ENCODE data around the gene NLRP1.
"Not testable (repeated sequence)": the region's sequence is repeated elsewhere in the genome, so short reads cannot be mapped to it uniquely, and the experiment has no call there.

The NLRP1 gene

DNA sequence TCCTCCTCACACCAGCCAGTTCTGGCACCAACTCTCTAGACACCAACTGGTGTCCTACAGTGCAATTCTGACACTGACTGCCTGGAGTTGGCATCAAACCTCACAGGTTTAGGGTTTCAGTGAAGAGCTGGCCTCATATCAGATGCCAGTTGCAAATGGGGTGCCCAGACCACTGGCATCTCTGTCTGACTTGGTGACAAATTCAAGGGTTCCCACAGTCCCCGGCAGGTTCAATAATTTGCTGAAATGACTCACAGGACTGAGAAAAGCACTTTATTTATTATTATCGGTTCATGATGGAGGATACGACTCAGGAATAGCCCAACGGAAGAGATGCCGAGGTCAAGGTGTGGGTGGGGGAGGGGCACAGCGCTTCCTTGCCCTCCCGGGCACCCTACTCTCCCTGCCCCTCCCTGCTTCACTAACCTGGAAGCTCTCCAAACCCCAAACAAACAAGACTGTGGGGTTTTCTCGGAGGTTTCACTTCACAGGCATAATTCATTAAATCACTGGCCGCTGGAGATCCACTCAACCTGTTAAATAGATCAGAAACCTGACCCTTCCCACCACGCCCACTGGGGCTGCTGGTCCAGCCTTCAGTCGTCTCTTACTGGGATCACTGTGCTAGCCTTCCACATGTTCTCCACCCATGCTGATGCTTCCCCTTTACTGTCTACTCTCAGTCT lies 1.7 kb upstream of the NLRP1 start:
- no peak for DNase-seq

DNA sequence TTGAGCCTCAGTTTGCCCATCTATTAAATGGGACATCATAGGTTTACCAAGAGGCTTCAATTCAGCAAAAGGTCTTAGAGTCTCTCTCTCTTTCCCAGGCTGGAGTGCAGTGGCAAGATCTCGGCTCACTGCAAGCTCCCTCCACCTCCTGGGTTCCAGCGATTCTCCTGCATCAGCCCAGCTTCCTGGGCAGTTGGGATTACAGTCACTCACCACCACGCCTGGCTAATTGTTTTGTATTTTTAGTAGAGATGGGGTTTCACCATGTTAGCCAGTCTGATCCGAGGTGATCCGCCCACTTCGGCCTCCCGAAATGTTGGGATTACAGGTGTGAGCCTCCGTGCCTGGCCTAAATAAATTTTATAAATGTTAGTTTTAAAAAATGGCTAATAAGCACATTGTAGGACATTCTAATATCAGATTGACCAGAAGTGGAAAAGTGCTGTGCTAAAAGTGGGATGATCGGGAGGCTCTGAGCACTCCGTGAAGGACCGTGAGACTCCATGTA lies 1.0 kb upstream of the NLRP1 start:
- no peak for DNase-seq

DNA sequence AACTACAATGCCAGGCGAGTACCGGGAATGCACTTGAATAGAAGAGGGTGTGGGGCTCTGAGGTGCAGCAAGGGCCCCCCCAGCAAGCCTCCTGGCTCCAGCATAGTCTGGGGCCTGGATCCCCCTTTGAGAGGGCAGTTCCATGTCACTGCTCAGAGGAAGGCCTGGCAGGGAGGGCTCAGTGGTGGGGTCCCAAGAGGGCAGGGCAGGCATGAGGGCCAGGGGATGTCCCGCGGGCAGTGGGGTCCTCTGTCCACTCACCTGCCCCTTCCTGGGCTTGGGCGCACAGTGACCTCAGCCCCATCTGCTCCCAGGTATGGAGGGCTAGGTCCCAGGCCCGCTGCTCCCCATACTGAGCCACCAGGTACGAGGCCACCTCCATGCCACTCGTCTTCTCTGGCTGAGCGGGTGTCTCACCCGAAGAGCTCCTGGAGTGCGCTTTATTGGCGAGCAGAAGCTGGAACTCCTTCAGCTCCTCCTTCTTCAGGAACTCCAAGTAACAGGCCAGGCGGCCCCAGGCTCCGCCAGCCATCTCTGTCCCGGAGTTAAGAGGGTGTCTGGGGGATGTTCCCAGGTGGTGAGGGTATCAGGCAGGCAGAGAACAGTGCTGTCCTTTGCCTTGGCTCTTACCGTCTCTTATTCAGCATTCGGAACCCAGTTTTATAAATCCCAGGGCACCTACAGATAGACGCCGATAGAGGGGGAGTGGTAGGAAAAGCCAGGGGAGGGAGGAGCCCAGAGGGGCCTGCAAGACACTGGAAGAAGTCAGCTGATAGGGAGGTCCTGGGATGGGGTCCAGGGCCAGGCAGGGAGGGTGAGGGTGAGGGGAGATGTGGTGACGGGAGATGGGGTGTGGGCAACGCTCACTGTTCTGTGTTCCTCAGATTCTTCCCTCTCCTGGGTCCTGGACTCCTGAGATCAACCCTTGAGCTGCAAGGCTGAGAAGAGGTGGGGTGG lies 605 bp downstream of the NLRP1 start:
- DNase-seq: no peak

DNA sequence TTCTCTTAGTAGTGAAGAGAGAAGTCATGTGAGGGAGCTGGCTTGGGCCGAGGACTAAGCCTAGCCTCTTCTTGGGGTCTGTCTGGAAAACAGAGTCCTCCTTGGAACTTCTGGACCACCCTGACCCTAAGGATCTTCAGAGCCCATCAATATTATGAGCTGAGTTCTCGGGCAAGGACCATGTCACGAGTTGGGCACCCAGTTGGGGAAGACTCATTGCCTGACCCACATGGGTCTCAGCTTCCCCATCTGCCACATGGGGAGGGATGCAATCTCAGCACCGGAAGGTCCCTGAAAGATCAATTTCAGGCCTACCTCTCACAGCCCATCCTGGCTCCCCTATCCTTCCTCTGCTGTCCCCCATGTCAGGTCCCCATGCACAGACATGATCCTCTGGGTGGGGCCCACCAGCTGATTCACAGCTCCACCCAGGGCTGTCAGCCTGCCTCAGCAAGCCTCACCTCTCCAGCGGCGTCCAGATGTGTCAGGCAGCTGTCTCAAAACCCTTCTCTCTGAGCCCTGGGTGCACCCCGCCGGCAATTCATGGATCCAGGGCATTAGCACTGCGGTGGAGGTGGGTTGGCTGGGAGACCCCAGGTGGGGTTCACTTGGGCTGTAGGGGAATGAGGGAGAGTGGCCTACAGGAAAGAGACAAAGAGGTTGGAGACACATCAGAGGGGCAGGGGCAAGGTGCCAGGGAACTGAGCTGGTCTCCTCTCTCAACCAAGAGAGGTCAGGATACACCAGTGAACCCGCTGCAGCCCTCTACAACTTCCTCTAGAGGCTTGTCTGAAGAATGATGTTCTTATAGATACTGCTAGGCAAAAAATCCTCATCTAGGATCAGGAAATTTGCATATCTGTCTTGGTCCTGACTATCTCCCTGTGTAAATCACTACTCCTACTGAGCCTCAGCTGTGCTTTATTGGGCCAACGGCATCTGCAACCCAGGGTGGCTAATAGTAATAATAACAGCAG lies 1.8 kb downstream of the NLRP1 start:
- no peak for DNase-seq

DNA sequence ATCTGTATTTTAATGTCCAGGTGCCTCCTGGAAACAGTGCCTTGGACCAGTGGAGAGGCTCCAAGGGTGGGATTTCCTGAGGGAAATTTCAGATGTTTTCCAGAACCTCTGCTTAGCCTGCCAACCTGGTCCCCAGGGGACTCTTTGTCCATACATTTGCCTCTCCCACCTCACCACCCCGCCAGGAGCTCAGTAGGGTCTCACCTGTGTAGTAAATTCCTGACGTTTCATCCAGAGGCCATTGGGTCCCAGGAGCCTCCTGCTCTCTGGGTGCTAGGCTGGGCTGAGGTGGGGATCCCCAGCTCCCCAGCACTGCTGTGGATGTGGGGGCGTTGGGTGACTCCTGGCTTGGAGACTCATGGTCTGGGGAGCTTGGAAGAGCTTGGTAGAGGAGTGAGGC lies 2.7 kb downstream of the NLRP1 start:
- DNase-seq: no peak

DNA sequence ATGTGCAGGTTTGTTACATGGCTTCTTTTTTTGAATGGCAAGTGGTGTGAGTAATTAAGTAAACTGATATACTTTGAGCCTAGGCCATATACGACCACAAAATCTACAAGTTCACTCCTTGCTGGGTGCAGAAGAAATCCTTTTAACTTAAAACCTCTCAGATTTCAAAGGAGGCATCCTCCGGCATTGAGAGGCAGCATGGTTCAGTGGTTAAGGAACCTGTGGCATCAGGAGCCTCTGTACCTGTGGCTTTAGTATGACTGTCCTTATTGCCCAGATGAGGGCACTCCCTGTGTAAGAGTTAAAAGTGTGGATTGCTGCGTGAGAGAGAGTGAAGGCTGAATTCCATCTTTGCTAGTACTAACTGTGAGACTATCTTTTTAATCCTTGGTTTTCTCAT lies 3.3 kb downstream of the NLRP1 start:
- DNase-seq: no peak

DNA sequence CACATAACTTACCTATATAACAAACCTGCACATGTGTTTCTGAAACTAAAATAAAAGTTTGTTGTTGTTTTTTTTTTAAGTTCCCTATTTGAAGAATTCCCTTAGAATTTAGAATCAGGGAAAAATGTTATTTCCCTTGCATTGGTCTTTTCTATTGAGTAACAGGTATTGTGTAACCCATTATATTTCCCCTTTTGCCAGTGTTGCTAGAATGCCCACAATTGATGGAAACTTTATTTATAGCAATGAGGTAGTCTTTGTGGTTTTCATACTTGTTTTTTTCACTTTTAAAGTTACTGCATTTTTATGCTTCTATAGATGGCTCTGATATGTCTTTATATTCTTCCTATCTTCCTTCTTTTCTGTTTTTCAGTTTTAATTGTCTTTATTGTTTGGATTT lies 3.9 kb downstream of the NLRP1 start:
- no peak for DNase-seq

DNA sequence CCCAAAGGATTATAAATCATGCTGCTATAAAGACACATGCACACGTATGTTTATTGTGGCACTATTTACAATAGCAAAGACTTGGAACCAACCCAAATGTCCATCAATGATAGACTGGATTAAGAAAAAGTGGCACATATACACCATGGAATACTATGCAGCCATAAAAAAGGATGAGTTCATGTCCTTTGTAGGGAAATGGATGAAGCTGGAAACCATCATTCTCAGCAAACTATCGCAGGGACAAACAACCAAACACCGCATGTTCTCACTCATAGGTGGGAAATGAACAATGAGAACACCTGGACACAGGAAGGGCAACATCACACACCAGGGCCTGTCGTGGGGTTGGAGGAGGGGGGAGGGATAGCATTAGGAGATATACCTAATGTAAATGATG lies 5.5 kb downstream of the NLRP1 start:
- DNase-seq: not testable (repeated sequence)

DNA sequence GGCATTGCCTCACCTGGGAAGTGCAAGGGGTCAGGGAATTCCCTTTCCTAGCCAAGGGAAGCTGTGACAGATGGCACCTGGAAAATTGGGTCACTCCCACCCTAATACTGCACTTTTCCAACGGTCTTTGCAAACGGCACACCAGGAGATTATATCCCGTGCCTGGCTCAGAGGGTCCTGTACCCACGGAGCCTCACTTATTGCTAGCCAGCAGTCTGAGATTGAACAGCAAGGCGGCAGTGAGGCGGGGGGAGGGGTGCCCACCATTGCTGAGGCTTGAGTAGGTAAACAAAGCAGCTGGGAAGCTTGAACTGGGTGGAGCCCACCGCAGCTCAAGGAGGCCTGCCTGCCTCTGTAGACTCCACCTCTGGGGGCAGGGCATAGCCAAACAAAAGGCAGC lies 11.3 kb downstream of the NLRP1 start:
- not testable (repeated sequence) for DNase-seq

DNA sequence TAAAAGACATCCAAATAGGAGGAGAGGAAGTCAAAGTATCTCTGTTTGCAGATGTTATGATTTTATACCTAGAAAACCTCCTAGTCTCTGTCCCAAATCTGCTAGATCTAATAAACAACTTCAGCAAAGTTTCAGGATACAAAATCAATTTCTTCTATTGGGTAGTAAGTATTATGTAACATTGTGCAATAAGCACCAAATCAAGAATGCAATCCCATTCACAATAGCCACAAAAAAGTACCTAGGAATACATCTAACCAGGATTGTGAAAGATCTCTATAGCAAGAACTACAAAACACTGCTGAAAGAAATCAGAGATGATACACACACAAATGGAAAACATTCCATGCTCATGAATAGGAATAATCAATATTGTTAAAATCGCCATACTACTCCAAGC lies 13.0 kb downstream of the NLRP1 start:
- no peak for DNase-seq

DNA sequence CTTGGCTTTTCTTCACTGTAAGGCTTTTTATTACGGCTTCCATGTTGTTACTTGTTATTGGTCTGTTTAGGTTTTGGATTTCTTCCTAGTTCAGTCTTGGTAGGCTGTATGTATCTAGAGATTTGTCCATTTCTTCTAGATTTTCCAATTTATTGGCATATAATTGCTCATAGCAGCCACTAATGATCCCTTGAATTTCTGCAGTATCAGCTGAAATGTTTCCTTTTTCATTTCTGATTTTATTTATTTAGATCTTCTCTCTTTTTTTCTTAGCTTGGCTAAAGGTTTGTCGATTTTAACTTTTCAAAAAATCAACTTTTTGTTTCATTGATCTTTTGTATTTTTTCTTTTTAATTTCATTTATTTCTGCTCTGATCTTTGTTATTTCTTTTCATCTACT lies 18.5 kb downstream of the NLRP1 start:
- no peak for DNase-seq

DNA sequence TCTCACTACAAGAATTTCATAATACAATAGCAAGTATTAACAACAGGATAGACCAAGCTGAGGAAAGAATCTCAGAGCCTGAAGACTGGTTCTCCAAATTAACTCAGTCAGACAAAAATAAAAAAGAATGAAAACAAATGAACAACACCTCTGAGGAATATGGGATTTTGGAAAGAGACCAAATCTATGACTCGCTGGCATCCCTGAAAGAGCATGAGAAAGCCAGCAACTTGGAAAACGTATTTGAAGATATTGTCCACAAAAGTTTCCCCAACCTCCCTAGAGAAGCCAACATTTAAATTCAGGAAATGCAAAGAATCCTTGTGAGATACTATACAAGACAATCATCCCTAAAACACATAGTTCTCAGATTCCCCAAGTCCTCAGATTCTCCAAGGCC lies 20.9 kb downstream of the NLRP1 start:
- no peak for DNase-seq

DNA sequence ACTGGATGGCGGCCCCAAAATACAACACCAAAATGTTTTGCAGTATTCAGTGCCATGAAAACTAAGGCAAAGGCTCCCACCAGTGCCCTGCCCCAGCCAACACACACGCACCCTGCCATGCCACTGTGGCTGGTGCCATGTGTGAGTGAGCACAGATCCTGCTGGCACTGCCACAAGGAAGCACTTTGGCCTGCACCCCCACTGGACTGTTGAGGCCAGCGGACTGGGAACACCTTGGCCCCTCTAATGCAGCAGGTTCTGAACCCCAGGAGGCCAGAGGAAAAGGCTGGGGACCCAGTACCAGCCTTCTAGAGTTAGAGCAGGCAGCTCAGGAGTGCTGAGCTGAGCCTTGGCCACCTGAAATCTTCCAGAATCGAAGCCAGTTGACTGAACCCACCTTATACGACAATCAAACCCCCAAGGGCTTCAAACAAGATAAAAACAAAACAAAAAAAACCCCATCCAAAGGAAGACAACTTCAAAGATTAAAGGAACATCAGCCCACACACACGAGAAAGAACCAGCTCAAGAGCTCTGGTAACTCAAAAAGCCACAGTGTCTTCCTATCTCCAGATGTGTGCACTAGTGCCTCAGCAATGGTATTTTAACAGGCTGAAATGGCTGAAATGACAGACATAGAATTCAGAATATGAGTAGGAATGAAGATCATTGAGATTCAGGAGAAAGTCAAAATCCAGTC lies 21.5 kb downstream of the NLRP1 start:
- DNase-seq: no peak

DNA sequence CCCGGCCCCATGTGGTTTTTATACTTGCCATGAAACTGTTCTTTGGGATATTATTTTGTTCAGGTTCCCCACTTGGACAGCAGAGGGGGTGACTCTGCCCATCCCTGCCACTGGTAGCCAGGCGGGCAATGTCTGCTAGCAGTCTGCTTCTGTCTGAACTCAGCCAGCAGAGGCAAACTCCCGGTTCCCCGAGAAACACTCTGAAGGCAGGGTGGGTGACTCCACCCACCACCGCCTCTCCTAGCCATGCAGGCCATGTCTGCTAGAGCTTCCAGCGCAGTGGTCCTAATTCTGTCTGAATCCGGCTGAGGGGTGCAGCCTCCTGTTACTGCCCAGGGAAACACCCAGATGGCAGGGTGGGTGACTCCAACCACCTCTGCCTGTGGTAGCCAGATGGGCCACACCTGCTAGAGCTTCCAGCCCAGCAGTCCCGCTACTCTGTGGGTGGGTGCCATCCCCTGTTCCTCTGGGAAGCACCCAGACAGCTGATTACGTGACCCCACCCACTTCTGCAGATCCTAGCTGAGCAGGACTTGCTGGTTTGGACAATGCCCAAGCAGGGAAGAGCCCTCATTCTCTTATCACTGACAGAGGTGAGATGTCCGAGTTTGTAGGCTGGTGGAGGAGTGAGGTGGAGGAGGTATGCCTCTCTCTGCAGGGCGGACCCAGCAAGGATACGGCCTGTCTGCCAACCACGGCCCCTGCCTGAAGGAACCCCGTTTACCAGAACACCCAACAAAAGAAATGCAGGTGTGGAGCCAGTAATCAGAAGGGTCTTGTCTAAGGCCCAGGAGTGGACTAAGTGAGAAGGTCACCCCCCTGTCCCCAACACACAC lies 22.4 kb downstream of the NLRP1 start:
- no peak for DNase-seq

DNA sequence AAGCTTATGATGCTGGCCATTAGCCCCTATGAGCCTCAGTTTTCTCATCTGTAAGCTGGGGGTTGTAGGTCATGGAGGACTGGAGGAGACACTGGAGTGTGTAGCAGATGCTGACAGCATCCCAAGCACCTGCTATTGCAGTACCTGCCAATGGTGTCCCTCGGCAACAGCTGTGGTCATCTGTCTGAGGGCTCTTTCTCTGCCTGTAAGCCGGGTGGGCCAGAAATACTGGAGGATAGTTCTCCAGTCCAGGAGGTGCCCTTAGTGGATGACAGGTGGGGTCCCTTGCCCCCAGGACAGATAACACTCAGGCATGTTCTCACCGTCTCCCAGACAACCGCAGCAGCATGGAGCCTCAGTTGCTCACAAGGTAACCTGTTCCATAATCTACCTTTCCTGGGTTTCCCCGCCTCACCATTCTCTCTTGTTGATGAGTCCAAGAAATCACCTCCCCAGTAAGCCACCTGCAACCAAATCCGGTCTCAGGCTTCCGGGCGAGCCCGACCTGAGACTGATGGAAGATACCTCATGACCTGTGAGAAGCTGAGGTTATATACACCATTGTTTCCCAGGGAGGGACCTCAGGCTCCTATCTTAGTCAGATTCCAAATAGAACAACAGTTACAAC lies 23.8 kb downstream of the NLRP1 start:
- no peak for DNase-seq

DNA sequence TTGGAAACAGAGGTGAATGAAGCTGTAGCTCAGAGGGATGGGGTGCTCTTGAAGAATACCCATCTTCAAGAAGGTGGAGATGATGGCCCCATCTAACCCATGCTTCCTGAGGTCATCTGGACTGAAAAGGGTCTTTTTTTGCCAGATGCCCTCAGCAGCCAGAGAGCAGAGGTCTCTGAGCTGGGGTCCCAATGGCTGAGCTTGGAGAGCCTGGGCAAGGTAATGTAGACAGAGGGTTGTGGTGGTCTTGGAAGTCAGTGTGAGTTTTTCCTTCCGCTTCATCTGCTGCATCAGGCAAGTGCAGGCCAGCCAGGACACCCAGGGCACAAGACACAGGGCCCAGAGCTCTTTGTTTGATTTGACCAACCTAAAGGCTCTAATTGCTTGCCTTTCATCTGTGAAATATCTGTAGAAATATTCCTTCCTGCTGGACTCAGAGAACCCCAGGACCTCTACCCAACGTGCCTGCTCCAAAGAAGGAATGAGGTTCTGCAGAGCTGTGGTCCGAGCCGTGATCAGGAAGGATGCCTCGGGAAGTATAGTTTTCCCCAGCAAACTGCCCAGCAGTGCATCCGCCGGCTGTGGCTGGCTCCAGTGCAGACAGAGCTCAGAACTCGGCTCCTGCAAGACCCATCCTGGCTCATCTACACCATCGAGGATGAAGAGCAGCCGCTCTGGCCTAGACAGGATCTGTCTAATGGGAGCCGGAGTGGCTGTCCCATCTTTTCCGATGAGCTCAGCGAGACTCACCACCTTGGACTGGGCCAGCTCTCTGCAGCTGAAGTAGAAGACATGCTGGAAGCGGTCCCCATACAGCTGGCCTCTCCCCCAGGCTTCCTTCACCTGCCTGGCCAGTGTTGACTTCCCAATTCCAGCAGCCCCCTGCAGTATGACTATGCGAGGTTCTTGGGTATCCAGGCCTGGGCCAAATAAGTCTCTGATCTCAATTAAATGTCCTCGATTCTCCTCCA lies 25.2 kb downstream of the NLRP1 start:
- DNase-seq: no peak

DNA sequence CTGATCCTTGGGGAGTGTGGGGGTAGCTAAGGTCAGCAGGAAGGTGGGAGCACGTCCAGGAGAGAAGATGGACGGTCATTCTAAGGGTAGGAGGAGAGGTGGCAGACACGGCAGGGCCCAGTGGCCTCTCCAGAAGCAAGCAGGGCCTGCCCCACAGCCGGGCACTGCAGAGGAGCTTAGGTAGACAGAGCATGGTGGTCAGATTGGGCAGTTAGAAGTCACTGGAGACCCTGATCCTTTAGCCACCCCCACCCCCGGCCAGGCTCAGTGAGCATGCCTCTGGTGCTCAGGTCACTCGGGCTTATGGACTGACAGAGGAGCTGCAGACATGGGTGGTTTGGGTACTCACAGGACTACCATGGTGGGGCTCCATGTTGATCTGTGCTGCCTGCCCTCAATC lies 26.3 kb downstream of the NLRP1 start:
- DNase-seq: no peak

DNA sequence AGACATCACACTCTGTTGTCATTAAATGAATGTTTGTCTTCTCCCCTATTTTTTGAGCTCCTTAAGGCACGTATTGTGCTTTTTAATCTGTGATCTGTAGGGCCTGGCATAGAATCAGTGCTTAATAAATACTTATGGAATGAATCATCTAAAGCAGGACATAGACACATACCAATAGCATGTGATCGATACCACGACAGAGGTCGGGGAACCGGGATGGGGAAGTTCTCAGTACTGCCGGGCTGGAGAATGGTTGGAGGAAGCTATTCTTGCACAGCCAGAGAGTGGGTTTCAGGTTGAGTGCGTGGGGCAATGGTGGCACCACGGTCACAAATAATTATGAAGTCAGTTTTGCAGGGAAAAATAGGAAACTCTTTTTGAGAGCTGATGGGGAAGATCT lies 26.8 kb downstream of the NLRP1 start:
- no peak for DNase-seq

DNA sequence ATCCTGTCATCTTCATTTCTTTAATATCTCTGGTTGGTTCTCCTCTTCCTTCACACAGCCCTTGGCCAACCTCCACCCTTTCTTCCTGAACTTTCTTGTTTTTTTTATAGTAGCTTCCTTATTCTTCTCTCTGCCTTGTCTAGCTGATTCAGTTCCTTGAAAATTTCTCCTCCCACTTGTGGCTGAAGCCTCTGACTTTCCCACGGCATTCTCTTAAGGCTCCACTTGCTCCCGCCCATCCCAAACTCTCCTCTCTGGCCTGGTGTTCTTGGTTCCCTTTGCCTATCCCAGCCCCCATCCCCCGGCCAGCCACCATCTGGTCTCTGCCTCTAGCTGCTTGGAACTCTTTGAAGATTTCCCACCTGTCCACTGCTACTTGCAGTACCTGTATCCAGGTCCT lies 29.1 kb downstream of the NLRP1 start:
- DNase-seq: no peak

DNA sequence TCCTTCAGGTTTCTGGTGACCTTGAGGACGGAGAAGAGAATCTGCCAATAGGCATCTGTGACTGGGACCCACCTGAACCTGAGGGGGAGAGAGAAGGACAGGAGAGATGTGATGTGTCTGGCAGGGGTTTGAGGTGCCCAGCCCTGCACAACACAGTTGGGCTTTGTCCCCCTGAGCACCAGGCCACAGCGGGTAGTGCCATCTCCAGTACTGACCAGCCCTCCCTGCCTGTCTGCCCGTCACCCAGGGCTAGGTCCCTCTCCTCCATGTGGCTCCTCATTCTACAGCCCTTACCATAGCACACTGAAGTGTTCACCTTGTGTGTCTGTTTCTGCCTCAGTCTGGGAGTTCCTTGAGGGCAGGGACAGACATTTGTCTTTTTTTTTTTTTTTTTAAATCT lies 30.8 kb downstream of the NLRP1 start:
- DNase-seq: no peak
